ENCODE data around the gene FKBP15.

The FKBP15 gene

DNA sequence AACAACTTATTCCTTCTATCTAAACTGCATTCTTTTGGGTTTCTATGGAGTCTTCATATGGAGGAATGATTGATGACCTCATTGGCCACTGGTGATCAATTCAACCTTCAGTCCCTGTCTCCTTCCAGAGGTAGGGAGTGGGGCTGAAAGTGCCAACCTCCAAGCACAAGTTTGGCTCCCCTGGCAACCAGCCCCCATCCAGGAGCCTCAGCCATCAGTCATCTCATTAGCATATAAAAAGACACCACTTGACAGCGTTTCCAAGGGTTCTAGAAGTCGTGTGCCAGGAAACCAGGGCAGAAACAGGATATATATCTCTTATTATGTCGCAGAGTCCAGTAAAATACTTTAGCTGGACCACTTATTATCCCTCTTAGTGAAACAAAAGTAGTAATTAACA is 60.5 kb downstream of the FKBP15 start:
- TF ChIP-seq, protein P1, sequence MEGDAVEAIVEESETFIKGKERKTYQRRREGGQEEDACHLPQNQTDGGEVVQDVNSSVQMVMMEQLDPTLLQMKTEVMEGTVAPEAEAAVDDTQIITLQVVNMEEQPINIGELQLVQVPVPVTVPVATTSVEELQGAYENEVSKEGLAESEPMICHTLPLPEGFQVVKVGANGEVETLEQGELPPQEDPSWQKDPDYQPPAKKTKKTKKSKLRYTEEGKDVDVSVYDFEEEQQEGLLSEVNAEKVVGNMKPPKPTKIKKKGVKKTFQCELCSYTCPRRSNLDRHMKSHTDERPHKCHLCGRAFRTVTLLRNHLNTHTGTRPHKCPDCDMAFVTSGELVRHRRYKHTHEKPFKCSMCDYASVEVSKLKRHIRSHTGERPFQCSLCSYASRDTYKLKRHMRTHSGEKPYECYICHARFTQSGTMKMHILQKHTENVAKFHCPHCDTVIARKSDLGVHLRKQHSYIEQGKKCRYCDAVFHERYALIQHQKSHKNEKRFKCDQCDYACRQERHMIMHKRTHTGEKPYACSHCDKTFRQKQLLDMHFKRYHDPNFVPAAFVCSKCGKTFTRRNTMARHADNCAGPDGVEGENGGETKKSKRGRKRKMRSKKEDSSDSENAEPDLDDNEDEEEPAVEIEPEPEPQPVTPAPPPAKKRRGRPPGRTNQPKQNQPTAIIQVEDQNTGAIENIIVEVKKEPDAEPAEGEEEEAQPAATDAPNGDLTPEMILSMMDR (conservative IDR thresholded peaks at IDR 0.05; ENCODE audit: low read depth, low read length), result no peak
- no peak overlapping the region for H3K4me3 ChIP-seq (ENCODE audit: low read length)
- DNase-seq (ENCODE audit: low read depth), result no peak

DNA sequence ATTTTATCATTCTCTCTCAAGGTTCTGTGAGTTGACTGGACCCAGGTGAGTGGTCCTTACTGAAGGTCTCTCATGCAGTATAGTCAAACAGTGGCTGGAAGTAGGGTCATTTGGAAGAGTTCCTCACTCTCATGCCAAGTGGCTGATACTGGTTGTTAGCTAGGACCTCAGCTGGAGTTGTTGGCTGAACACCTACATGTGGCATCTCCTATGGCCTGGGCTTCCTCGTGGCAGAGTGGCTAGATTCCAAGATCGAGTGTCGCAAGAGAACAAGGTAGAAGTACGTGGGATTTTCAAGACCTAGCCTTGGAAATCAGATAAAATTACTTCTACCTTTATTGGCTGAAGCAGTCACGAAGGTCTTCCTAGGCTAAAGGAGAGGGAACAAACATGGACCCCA is 62.6 kb downstream of the FKBP15 start:
- H3K4me3 ChIP-seq (ENCODE audit: low read length), result no peak overlapping the region
- no peak for DNase-seq (ENCODE audit: low read depth)
- TF ChIP-seq, protein P1 (conservative IDR thresholded peaks at IDR 0.05; ENCODE audit: low read depth, low read length), result no peak

DNA sequence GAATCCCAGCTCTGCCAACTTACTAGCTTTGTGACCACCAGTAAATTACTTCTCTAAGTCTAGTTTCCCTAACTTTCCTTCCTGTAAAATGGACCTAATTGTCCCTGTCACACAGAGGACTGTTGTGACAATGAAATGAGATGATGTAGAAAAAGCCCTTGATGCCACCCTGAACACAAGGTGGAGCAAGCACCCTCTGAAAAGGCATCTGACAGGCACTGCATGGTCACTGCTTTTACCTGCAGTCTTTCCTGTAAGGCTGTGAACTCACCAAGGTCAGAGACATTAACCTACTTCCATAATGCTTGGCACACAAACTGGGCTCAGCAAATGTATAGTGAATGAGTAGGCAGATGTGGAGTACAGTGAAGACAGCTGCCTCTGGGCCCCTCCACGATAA is 64.2 kb downstream of the FKBP15 start:
- H3K4me3 ChIP-seq (ENCODE audit: low read length), result no peak overlapping the region
- no peak for DNase-seq (ENCODE audit: low read depth)
- TF ChIP-seq, protein P1 (conservative IDR thresholded peaks at IDR 0.05; ENCODE audit: low read depth, low read length), result no peak

GRCh38 chr9:113155911-113156588 is 65.0 kb downstream of the FKBP15 start:
- TF ChIP-seq, protein P1 (conservative IDR thresholded peaks at IDR 0.05; ENCODE audit: low read depth, low read length), result no peak
- DNase-seq (ENCODE audit: low read depth), result no peak
- no peak overlapping the region for H3K4me3 ChIP-seq (ENCODE audit: low read length)

DNA sequence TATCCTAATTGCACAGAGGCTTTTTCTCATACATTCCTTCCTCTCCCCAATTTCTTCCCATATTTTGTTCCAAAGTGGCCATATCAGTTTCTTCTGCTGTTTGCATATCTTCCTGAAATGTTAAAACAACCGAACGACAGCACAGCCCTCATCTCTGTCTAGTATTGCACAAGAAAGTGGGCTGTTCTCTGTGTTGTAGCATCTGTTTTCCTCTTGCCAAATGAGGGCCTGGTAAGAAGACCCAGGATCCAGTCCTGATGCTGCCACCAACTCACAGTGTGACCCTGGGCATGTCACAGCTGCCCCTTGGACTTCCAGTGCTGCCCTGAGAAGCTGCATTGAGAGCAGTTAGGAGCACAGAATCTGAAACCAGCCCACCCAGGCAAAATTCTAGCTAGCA is 66.1 kb downstream of the FKBP15 start:
- DNase-seq (ENCODE audit: low read depth), result no peak
- TF ChIP-seq, protein P1 (conservative IDR thresholded peaks at IDR 0.05; ENCODE audit: low read depth, low read length), result no peak
- H3K4me3 ChIP-seq (ENCODE audit: low read length), result no peak overlapping the region

DNA sequence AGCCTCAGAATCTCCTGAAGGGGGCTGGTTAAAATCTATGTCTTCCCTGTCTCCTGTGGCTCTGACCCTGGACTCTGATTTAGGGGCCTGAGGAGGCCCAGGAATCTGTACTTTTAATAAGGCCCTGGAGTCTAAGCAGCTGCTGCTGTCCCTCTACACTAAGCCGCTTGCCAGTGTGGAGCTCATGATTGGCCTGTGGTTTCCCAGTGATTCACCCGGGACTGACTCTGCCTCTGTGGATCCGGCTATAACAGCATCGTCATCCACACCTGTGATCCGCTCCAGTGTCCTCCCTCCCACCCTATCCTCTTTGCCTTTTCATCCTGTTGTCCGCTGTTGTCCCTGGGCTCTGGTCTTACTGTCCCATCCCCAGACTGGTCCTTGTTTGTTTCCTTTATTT is 66.6 kb downstream of the FKBP15 start:
- no peak overlapping the region for H3K4me3 ChIP-seq (ENCODE audit: low read length)
- DNase-seq (ENCODE audit: low read depth), result peak; percentile 26
- TF ChIP-seq, protein P1 (conservative IDR thresholded peaks at IDR 0.05; ENCODE audit: low read depth, low read length), result no peak

DNA sequence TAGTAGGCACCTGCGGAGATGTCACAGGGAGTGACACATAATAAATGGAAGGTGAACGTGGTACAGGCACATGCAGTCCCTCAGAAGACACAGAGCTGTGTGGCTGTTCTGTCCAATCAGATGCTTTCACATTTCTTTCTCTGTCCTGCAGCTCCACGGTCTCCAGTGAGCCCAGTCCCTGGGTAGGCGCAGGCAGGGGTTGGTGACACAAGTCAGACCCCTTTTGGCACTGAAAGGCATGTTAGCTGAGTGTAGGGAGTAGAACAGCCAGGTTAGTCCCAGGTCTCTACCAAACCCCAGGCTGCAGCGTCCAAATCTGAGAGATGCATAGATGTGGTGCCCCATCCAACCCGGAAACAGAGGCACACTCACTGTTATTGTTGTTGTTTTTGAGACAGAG is 67.5 kb downstream of the FKBP15 start:
- TF ChIP-seq, protein P1 (conservative IDR thresholded peaks at IDR 0.05; ENCODE audit: low read depth, low read length), result no peak
- no peak overlapping the region for H3K4me3 ChIP-seq (ENCODE audit: low read length)
- DNase-seq (ENCODE audit: low read depth), result no peak
